DOHH2 (cell line): ENCODE measurements around the gene PPP1R11.

Experiments used
- EZH2phosphoT487 ChIP-seq: fragments of 200-600 bp; sonication (generic); IDR thresholded peaks from 2 replicates; pipeline ENCODE4 v1.6.1; 2017; ENCODE audit warnings: borderline replicate concordance, mild to moderate bottlenecking, antibody characterized with exemption, low read length, moderate library complexity, mixed read lengths
- TF ChIP-seq, protein P1 (sequence below): fragments of 200-600 bp; sonication (generic); IDR thresholded peaks from one replicate; pipeline ENCODE4 v1.5.1; 2014; ENCODE audit warnings: antibody characterized with exemption, mild to moderate bottlenecking, low read depth, low read length; ENCODE audit not compliant: poor library complexity, severe bottlenecking

DNA sequence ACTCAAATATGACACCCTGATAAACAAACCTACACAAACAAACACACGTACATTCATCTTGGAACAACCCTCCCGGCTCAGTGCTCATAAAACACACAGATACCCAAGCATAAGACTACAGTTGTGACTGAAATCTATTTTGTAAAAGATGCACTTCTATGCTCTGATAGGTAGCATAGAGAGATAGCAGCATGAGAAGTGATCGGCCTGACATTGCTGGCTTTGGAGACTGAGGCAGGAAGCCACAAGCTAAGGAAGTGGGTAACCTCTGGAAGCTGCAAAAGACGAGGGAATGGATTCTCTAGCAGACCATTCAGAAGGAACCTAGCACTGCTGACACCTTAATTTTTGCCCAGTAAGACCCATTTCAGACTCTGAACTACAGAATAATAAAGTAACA lies 10.2 kb downstream of the PPP1R11 start:
- TF ChIP-seq, protein P1, sequence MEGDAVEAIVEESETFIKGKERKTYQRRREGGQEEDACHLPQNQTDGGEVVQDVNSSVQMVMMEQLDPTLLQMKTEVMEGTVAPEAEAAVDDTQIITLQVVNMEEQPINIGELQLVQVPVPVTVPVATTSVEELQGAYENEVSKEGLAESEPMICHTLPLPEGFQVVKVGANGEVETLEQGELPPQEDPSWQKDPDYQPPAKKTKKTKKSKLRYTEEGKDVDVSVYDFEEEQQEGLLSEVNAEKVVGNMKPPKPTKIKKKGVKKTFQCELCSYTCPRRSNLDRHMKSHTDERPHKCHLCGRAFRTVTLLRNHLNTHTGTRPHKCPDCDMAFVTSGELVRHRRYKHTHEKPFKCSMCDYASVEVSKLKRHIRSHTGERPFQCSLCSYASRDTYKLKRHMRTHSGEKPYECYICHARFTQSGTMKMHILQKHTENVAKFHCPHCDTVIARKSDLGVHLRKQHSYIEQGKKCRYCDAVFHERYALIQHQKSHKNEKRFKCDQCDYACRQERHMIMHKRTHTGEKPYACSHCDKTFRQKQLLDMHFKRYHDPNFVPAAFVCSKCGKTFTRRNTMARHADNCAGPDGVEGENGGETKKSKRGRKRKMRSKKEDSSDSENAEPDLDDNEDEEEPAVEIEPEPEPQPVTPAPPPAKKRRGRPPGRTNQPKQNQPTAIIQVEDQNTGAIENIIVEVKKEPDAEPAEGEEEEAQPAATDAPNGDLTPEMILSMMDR = no peak
- TF ChIP-seq EZH2phosphoT487 = no peak
